Activated CD4-positive, alpha-beta T cell treated with anti-CD3 and anti-CD28 coated beads, Interleukin-2, amount 10 ng/mL, durations not matched to agents 24 days and 14 days (primary cell): ENCODE measurements around the gene BLMH. TPM values are rescaled to one million over a fixed set of nuclear protein-coding genes. Genes with fewer than 3 reads are reported as not detected.

ENCODE experiments used
- DNase-seq: peaks from one replicate; pipeline ENCODE4 v3.0.0; 2022
- H3K27ac Mint-ChIP-seq: one replicate; pipeline ENCODE4 v1.8.0; 2022; ENCODE audit warnings: mild to moderate bottlenecking, mixed read lengths
- H3K27me3 Mint-ChIP-seq: one replicate; pipeline ENCODE4 v1.8.0; 2022; ENCODE audit warnings: mixed read lengths
- H3K36me3 Mint-ChIP-seq: one replicate; pipeline ENCODE4 v1.8.0; 2022; ENCODE audit warnings: low read depth, mild to moderate bottlenecking, mixed read lengths
- H3K4me1 Mint-ChIP-seq: one replicate; pipeline ENCODE4 v1.8.0; 2021; ENCODE audit warnings: mixed read lengths
- H3K4me3 Mint-ChIP-seq: one replicate; pipeline ENCODE4 v1.8.0; 2022; ENCODE audit warnings: mild to moderate bottlenecking, moderate library complexity, mixed read lengths
- H3K9me3 Mint-ChIP-seq: one replicate; pipeline ENCODE4 v1.8.0; 2021; ENCODE audit warnings: mixed read lengths
- intact Hi-C: fragments of 100-400 bp; cut with micrococcal nuclease; formaldehyde crosslinking; loops from one replicate; pipeline ENCODE4 v1.15.1; 2023
- total RNA-seq: library from RNA; stranded (reverse); gene quantifications from 2 replicates; pipeline ENCODE4 v1.2.3, GENCODE V29; 2022

The BLMH gene
- total RNA-seq, 1 donor from 2014 or later: 72.8 TPM

DNA sequence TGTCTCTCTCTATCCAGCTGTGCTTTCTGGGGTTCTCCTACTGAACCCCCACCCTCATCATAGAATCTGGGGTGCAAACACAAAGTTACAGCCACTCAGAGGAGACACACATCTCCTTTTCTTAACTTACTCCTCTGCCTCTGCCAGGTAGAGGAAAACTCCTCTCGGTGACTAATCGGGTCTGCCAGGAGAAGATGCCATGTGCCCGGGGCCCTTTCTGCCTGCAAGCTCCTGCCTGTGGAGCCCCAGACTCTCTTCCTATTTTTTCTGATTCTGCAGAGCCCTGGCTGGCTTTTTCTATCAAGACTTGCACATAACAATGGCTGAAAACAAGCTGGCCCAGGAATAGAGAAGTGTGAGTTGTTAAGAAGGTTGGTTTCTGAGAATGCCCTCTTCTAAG, 66.6 kb downstream of the BLMH start:
- H3K27ac Mint-ChIP-seq: no peak overlapping the region
- H3K36me3 Mint-ChIP-seq: no peaks in the 10 kb centered on the region
- no peak overlapping the region for H3K4me3 Mint-ChIP-seq
- intact Hi-C loops: no loop called here
- H3K9me3 Mint-ChIP-seq: no peaks in the 10 kb centered on the region
- peaks cover 15% of the 10 kb centered on the region for H3K27me3 Mint-ChIP-seq
- no peaks in the 10 kb centered on the region for H3K4me1 Mint-ChIP-seq
- DNase-seq: no peak

DNA sequence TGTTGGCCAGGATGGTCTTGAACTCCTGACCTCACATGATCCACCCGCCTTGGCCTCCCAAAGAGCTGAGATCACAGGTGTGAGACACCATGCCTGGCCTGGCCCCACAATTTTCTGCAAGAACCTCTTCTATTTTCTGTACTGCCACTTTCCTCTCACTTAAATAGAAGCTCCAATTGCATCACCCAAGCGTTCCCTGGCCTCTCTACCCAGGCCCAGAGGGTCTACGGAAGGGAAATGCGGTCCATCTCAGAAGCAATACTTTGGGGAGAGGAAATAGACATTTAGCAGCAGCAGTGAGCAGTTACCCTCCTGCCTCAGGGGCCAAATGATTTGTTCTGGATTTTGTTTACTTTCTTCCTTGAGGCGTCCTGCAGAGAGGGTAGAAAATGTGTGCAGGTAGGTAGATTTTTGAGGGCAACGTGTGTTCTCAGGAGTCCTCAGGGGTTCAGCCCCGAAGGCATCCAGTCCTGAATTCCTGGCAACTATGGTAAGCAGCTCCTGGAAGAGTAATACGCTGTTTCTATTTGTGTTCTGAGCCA, 67.3 kb downstream of the BLMH start:
- H3K9me3 Mint-ChIP-seq: no peaks in the 10 kb centered on the region
- H3K27me3 Mint-ChIP-seq: peaks cover 13% of the 10 kb centered on the region
- intact Hi-C loops: no loop called here
- no peaks in the 10 kb centered on the region for H3K36me3 Mint-ChIP-seq
- no peak for DNase-seq
- no peak overlapping the region for H3K27ac Mint-ChIP-seq
- no peak overlapping the region for H3K4me3 Mint-ChIP-seq
- no peaks in the 10 kb centered on the region for H3K4me1 Mint-ChIP-seq

DNA sequence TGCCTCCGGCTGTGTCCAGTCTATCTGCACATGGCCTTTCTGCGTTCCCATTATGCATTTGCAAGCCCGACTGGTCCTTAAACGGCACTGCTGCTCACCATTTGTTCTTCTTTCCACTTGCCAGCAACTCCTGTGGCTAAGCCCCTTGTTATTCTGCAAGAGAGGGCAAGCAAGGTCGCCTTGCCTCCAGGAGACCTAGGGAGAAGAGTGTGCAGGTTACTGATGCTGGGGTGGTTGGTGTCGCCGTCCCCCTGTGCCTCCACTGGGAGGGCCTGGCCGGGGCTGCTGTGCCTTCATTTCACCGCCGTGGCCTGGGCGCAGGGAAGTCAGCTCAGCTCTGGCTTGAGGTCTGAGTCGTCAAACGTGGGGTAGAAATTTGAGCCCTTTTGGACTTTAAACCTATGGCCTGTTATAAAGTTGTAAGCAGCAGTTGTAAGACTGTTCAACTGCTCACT, 69.0 kb downstream of the BLMH start:
- Mint-ChIP-seq H3K36me3 (no peaks in the 10 kb centered on the region), H3K9me3 (no peaks in the 10 kb centered on the region), H3K27ac (no peak overlapping the region), H3K4me1 (no peaks in the 10 kb centered on the region), H3K4me3 (no peak overlapping the region), H3K27me3 (peaks cover 8% of the 10 kb centered on the region)
- no peak for DNase-seq
- intact Hi-C loops: no loop called here

DNA sequence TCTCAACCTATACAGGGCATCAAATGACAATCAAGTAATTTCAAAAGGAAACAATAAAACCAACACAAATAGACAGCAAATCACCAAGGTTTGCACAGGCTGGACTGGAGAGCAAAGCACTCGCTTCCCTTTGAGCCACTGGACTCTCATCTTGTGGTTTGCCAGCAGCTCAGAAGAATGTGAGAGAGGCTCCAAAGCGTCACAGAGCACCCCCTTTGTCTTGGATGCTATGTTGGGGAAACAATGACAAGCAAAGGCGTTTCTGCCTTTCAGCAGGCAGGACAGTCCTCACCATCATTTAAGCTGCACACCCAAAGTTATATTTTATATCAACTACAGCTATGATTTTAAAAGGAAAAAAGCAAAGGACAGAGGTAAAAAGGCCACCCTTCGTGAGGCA, 69.5 kb downstream of the BLMH start:
- no peak for DNase-seq
- intact Hi-C loops: no loop called here
- H3K27me3 Mint-ChIP-seq: peaks cover 7% of the 10 kb centered on the region
- H3K36me3 Mint-ChIP-seq: no peaks in the 10 kb centered on the region
- H3K27ac Mint-ChIP-seq: no peak overlapping the region
- no peaks in the 10 kb centered on the region for H3K4me1 Mint-ChIP-seq
- no peaks in the 10 kb centered on the region for H3K9me3 Mint-ChIP-seq
- no peak overlapping the region for H3K4me3 Mint-ChIP-seq

DNA sequence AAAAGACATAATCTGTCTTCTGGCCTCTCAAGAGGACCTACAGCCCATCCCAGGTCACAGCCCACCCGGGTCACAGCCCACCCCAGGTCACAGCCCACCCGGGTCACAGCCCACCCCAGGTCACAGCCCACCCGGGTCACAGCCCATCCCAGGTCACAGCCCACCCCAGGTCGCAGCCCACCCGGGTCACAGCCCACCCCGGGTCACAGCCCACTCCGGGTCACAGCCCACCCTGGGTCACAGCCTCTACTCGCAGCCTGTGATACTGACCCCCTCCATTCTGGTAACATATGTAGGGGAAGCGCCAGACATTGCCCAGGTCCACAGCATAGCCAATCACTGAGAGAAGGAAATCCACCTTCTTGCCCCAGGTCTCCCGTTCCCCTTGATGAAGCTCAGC, 70.4 kb downstream of the BLMH start:
- Mint-ChIP-seq H3K27ac (no peak overlapping the region), H3K36me3 (no peaks in the 10 kb centered on the region), H3K4me3 (no peak overlapping the region), H3K9me3 (no peaks in the 10 kb centered on the region), H3K27me3 (peaks cover 3% of the 10 kb centered on the region), H3K4me1 (no peaks in the 10 kb centered on the region)
- no peak for DNase-seq
- intact Hi-C loops: no loop called here

DNA sequence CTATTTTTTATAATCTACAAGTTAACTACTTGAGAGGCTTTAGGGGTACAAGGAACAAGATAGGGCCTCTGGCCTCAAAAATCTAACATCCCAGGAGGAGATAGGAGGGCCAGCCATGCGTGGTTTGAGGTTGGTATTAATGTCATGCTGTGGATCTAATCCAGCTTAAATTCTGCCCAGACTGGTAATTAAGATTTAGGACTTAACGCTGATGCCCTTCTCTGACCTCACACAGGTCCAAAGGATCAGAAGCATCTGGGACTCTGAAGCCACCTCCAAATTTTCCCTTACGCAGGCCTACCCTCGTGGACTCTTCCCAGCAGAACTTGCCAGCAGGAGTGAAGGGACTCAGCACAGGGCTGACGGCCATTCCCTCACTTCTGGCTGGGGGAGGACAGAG, 71.3 kb downstream of the BLMH start:
- no peak overlapping the region for H3K27ac Mint-ChIP-seq

DNA sequence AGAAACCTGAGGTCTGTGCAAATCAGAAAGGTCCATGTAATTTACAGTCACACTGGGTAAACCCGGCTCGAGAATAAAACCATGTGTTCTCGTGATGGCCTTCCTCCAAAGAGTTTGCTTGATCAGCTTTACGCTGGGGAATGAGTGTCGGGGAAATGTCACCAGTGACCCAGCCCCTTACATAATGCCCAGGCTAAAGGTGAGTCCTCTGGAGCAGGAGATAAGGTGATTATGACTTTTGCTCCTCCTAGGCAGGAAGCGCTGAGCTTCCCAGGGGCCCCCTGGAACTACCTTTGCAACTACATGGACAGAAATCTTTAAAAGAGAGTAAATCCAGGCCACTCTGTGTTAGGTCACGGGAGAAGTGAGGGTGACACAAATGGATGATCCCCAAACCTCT, 71.9 kb downstream of the BLMH start:
- no peak for DNase-seq
- Mint-ChIP-seq H3K4me1 (no peaks in the 10 kb centered on the region), H3K27ac (no peak overlapping the region), H3K9me3 (no peaks in the 10 kb centered on the region), H3K4me3 (no peak overlapping the region), H3K36me3 (no peaks in the 10 kb centered on the region), H3K27me3 (peaks cover 3% of the 10 kb centered on the region)
- intact Hi-C loops: no loop called here

More for the DNA sequence above, 71.3 kb downstream of the BLMH start:
- Mint-ChIP-seq H3K4me3 (no peak overlapping the region), H3K27me3 (peaks cover 3% of the 10 kb centered on the region), H3K36me3 (no peaks in the 10 kb centered on the region), H3K4me1 (no peaks in the 10 kb centered on the region), H3K9me3 (no peaks in the 10 kb centered on the region)
- DNase-seq: no peak
- intact Hi-C loops: no loop called here

DNA sequence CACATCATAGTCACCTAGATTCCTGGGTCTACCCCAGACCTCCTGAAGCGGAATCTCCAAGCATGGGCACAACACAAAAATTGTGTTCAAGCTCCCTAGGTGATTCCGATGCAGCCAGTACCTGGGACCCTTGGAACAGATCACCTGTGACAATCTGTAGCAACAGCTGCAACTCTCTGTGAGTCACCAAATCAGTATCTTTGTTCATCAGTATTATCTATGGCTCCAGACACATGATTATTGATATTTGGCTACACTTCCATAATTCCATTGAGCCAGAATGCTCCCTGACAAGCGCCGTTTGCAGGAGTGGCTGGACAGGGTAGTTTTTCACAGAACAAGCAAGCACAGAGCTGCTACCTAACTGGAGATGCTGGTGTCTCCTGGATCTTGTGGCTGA, 72.4 kb downstream of the BLMH start:
- peaks cover 3% of the 10 kb centered on the region for H3K27me3 Mint-ChIP-seq
- intact Hi-C loops: no loop called here
- no peak for DNase-seq
- H3K27ac Mint-ChIP-seq: no peak overlapping the region
- H3K9me3 Mint-ChIP-seq: no peaks in the 10 kb centered on the region
- no peaks in the 10 kb centered on the region for H3K4me1 Mint-ChIP-seq
- no peaks in the 10 kb centered on the region for H3K36me3 Mint-ChIP-seq
- H3K4me3 Mint-ChIP-seq: no peak overlapping the region

DNA sequence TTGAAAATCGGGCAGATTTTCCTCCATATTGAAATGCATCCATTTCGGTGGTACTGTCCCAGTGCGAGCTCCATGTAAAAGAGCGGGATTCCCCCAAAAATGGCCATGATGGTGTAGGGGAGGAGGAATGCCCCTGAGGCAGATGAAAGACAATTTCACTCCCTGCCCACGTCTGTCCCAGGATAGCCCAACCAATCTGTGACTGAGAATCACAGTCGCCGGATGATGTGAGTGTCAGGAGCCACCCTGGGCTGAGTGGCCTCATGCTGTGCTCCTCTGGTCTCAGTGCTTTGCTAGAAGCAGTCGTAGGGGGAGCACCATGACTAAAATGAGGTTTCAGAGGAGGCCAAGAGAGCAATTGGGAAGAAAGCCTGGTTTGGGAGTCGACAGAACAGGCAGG, 72.9 kb downstream of the BLMH start:
- H3K9me3 Mint-ChIP-seq: no peaks in the 10 kb centered on the region
- H3K4me3 Mint-ChIP-seq: no peak overlapping the region
- DNase-seq: no peak
- peaks cover 3% of the 10 kb centered on the region for H3K27me3 Mint-ChIP-seq
- H3K36me3 Mint-ChIP-seq: no peaks in the 10 kb centered on the region
- no peaks in the 10 kb centered on the region for H3K4me1 Mint-ChIP-seq
- no peak overlapping the region for H3K27ac Mint-ChIP-seq
- intact Hi-C loops: no loop called here

DNA sequence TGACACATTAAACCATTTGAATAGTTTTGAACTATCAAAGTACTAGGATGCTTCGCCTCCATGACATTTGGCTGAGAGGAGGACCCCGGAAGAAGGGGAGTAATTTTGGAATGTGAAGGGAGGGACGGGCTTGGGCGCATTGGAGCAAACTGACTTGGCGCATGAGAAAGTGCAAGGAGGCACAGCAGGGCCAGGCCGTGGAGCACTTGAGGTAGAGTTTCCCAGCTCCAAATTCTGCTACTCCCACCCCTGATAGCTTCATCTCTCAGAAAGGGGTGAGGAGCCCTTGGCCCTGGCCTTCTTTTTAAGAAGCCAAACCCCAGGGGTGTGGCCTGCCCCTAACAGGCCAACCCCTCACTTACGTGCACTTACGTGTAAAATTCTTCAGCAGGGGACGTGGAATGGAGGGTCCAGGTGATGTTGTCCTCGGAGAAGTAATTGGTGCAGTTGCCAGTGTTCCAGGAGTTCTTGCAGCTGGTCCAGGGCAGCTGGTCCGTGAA, 73.9 kb downstream of the BLMH start:
- H3K27me3 Mint-ChIP-seq: peaks cover 3% of the 10 kb centered on the region
- no peaks in the 10 kb centered on the region for H3K9me3 Mint-ChIP-seq
- intact Hi-C loops: no loop called here
- no peaks in the 10 kb centered on the region for H3K36me3 Mint-ChIP-seq
- H3K27ac Mint-ChIP-seq: no peak overlapping the region
- H3K4me1 Mint-ChIP-seq: no peaks in the 10 kb centered on the region
- no peak overlapping the region for H3K4me3 Mint-ChIP-seq
- DNase-seq: no peak

DNA sequence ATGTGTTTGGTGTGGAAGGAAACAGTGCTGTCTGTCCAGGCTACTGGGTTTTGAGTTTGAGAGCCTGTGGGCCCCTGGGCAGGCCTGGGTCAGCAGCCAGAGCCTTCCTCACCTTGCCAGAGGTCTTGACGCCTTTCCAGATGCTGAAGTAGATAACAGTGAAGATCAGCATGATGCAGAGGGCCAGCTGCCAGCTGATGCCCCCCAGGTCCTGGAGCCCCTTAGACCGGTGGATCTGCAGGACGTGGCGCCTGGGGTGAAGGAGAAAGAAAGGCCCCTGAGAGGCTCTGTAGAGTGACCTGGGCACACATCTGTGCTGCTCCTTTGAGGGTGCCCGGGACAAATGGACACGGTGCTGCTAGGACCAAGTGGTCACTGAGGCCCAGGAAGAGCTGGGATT, 74.7 kb downstream of the BLMH start:
- no peak for DNase-seq
- no peaks in the 10 kb centered on the region for H3K9me3 Mint-ChIP-seq
- H3K27ac Mint-ChIP-seq: no peak overlapping the region
- intact Hi-C loops: no loop called here
- H3K27me3 Mint-ChIP-seq: peaks cover 3% of the 10 kb centered on the region
- no peaks in the 10 kb centered on the region for H3K4me1 Mint-ChIP-seq
- no peak overlapping the region for H3K4me3 Mint-ChIP-seq
- H3K36me3 Mint-ChIP-seq: no peaks in the 10 kb centered on the region

DNA sequence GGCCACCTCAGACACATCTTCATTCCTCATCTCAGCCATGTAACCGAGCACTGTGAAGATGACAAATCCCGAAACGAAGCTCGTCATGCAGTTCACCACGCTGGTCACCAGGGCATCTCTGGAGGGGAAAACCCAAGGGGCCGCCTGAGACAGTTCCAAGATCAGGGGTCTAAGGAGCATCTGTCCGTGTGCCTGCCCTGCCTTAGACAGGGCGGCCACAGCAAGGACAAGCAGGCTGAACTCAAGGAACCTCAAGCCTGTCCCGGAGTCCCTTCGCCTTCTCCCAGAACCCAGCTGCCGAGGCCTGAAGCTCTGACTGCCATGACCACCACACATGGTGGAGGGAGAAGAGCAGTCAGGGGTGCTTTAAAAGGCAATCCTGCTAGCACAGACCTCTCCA, 79.0 kb downstream of the BLMH start:
- Mint-ChIP-seq H3K36me3 (no peaks in the 10 kb centered on the region), H3K27me3 (peaks cover 9% of the 10 kb centered on the region), H3K4me3 (no peak overlapping the region), H3K9me3 (no peaks in the 10 kb centered on the region), H3K27ac (no peak overlapping the region), H3K4me1 (no peaks in the 10 kb centered on the region)
- DNase-seq: no peak
- intact Hi-C loops: no loop called here

DNA sequence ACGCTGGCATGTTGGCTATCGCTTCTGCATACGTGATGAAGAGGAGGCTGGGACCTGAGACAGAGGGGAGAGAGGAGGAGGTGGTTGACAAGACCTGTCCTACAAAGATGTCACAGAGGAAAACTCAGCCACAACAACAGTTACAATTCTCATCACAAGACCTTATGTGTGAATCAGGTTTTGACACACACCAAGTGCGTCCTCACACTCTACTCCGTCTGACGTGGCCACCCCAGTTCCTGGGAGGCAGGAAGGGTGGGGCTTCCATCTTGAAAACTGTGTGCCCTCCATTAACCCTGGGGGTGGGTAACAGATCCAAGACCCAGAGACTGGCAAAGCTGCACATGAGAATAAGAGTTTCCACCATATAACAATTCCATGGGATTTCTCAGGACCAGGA, 80.4 kb downstream of the BLMH start:
- Mint-ChIP-seq H3K9me3 (no peaks in the 10 kb centered on the region), H3K4me1 (no peaks in the 10 kb centered on the region), H3K36me3 (no peaks in the 10 kb centered on the region), H3K4me3 (no peak overlapping the region), H3K27ac (no peak overlapping the region), H3K27me3 (peaks cover 11% of the 10 kb centered on the region)
- no peak for DNase-seq
- intact Hi-C loops: no loop called here

DNA sequence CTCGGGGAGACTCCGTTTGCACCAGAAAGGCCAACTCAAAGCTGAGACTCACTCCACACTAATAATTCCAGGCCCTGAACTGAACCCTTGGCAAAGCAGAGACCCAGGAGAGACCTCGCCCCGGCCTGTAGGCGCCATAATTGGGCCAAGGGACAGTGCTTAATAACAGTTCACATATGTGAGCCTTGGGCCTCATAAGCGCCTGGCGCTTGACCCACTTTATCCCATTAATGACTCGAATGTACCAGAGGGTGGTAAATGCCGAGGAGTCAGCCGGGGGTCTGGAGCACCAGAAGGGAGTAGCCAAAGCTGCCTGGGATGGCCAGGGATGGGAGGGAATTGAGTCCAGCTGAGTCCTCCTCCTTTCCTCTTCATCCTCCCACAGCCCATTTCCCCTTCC, 80.8 kb downstream of the BLMH start:
- Mint-ChIP-seq H3K9me3 (no peaks in the 10 kb centered on the region), H3K27me3 (peaks cover 11% of the 10 kb centered on the region), H3K4me1 (no peaks in the 10 kb centered on the region), H3K36me3 (no peaks in the 10 kb centered on the region), H3K27ac (no peak overlapping the region), H3K4me3 (no peak overlapping the region)
- intact Hi-C loops: no loop called here
- no peak for DNase-seq

DNA sequence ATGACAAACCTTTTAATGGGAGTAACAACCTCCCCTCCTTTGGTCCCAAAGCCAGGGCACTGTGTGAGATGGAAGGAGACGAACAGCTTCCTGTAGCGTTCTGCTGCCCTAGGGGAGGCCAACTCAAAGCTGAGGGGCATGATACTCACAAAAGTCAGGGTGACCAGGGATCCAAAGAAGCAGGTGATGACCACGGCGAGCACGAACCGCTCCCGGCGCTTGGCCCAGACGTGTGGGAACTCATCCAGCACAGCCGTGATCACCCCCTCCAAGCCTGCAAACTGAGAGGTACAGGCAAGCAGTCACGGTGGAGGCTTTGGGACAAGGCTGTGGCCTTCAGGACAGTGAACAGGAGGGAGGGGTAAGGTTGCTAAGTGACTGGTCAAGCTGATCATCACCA, 81.4 kb downstream of the BLMH start:
- no peaks in the 10 kb centered on the region for H3K9me3 Mint-ChIP-seq
- no peaks in the 10 kb centered on the region for H3K36me3 Mint-ChIP-seq
- DNase-seq: no peak
- H3K4me3 Mint-ChIP-seq: no peak overlapping the region
- no peak overlapping the region for H3K27ac Mint-ChIP-seq
- intact Hi-C loops: no loop called here
- peaks cover 11% of the 10 kb centered on the region for H3K27me3 Mint-ChIP-seq
- no peaks in the 10 kb centered on the region for H3K4me1 Mint-ChIP-seq
